ENCODE data around the gene RNF41.
A peak's percentile ranks its signal among the peaks of the same experiment; 100 is the strongest.
"Not testable (repeated sequence)": the region's sequence is repeated elsewhere in the genome, so short reads cannot be mapped to it uniquely, and the experiment has no call there.

Gene RNF41

DNA sequence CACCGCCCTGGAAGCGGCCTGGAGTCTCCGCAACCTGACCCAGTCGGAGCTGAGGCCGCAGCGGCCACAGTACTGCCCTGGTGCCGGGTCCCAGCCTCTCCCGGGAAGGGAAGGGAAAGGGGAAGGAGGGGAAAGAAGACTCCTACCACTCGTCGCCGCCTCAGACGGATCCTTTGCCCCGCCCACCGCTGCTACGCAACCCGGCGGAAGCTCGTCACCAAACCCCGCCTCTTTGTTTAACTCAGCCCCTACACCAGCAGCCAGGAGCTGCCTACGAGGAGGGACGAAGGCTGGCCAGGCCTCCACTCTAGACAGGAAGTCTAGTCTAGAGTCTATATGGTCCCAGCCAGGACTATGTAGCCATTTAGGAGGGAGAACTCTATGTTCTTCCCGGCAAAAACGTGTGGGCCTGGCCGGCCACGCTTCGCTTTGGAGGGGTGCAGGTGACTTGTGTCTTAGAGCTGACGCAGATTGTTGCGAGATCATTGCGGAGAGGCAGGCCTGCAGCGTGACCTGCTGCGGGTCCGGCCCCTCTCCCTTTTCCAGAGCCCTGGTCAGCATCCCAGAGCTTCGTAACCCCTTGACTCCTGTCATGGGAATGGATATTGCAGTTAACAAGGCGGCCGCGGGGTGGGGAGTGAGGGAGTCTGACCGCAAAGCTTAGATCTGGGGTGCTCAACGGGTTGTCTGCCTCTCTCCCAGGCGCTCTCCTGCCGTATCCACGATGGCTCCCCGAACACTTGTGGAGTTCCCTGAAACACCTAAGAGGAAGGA, at the start of gene RNF41:
Gene RNF41 (minus strand): TSS at position 166 of the 774 bp plus-strand sequence. CDS start 7,875 bp downstream, outside the sequence.
- DNase-seq: peak; percentile 72

DNA sequence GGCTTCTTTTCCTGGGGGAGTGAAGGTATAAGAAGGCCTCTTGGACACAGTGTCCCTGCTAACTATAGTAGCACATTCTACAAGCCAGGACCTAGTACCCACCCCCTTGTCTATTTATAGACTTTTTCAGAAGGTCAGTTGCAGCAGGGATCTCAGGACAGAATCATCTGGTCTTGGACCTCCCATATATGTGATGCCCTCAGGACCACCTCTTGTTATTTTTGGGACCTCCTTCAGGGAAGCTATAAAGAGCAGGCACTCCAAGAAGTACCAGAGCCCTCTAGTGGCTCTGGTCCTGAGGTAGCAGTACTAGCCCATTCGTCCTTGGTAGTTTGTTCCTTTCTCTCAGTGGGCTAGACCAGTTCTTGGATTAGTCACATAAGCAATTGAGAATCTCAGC, 49.3 kb upstream of the RNF41 start:
- DNase-seq: no peak

DNA sequence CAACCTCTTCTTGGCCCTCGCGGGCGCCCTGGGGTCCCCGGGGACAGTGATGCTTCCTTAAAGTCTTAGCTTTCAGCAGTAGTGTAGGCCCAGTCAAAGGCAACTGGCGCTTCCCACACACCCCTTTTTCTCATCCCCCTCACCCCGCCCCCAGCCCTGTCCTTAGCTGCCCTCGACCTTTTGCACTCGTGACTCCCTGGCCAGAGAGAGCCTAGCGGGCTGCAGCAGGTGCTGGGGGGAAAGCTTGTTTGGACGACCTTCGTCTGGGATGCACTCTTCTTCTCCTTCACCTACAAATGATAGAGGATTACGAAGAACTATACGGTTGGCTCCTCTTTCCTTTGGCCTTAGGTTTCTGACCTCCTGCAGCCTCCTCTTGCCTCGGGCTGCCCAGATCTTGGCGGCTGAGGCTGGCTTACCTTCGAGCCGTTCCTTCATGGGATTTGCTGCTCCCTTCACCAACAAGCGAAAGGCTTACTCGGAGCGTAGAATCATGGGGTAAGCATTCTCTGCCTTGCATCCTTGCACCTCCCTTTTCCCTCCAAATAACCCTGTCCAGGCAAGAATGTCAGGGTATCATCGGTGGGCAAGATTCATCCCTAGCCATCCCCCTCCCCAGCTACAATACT, 45.8 kb upstream of the RNF41 start:
- DNase-seq: no peak

DNA sequence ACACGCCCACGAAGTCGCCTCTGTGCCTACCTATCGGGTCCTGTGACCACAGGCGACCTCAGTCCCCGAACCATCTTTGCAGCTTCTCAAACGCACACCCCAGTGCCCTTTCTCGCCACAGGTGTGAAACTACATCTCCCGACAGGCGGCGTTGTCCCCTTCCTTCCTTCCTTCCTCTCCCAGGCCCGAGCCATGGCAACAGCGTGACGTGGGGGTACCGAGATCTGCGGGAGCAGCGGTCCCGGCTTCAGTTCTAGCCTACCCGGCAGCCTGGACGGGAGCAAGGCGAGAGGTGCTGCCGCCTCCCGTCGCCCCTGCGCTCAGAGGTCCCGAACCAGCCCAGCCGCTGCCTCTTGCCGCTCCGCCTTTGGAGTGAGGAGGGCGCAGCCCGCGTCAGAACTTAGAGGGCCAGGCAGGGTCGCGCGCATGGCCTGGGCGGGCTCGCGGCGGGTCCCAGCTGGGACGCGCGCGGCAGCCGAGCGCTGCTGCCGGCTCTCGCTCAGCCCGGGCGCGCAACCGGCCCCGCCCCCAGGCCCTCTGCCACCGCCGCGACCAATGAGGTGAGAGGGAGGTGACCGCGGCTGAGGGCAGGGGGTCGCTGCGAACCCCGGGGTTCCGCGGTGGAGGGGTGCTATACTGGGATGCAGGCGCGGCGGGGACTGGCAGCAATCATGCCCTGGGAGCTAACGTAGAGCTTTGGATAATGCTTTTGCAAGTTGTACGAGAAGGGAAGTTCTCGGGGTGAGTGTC, 45.1 kb upstream of the RNF41 start, which contains the start of gene COQ10A:
Gene COQ10A (plus strand): TSS at position 250 of the 750 bp plus-strand sequence. CDS start 177 bp downstream, at position 427.
- peak; percentile 44 for DNase-seq

DNA sequence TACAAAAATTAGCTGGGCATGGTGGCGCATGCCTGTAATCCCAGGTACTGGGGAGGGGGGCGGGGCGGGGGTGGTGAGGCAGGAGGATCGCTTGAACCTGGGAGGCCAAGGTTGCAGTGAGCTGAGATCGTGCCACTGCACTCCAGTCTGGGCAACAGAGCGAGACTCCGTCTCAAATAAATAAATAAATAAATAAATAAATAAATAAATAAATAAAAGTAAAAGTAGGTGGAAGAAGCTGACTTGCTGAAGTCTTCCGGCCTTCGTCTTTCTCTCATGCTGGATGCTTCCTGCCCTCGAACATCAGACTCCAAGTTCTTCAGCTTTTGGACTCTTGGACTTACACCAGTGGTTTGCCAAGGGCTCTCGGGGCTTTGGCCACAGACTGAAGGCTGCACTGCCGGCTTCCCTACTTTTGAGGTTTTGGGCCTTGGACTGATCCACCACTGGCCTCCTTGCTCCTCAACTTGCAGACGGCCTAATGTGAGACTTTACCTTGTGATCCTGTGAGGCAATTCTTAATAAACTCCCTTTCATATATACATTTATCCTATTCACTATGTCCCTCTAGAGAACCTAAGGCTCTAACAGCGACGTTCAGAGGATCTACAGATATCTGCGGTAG, 44.5 kb upstream of the RNF41 start:
- not testable (repeated sequence) for DNase-seq

DNA sequence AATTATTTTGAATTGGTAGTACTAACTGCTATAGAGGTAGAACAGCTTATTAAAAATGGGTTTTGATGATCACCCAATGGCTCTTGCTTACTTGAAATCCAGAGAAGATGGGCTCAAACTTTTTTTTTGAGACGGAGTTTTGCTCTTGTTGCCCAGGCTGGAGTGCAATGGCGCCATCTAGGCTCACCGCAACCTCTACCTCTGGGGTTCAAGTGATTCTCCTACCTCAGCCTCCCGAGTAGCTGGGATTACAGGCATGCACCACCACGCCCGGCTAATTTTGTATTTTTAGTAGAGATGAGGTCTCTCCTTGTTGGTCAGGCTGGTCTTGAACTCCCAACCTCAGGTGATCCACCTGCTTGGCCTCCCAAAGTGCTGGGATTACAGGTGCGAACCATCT, 41.2 kb upstream of the RNF41 start:
- DNase-seq: not testable (repeated sequence)

DNA sequence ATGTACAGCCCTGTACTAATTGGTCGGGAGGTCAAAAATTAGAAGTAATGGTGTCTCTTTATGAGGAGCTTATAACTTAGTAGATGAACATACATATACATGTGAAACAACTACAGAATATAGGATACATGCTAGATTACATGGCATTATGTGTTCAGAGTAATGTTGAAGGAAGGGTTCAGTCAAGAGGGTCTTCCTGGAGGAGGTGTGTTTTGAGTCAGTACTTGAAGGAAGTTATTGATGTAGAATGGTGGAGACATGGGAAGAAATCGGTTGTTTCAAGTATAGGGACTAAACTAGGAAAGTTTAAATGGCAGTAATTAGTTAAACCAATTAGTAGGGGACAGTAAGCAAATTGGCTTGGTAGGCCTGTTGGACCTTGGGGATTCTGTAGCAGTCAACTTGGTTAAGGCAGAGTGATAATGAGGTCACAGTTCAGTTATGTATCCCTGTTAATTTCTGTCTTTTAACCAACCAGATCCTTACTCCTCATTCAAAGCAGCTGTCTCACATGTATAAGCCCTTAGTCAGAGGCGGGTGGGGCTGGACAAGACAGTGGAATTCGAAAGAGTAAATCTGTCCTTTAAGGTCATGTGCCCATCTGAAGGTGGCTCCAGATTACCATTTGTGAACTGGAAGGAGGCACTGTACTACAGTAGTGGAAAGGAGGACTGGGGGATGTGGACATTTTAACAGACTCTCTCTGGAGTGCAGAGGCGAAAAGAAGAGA, 39.9 kb upstream of the RNF41 start:
- DNase-seq: no peak

DNA sequence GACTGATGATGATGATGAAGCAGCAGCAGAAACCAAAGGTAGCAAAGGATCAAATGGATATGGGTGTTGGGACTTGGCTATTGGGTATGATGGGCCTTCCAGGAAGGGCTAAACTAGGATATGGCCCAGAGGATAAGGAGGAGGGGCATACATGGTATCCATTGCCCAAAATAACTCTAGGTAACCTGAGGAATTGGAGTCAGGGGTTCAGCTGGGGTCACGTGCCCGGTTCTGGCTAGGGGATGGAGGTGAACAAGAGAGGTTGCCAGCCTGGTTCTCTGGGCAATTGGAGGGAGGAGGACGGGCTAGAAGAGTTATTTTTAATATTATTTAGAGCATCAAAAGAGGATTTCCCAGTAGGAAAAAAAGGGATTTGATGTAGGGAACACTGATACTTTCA, 39.2 kb upstream of the RNF41 start:
- no peak for DNase-seq

DNA sequence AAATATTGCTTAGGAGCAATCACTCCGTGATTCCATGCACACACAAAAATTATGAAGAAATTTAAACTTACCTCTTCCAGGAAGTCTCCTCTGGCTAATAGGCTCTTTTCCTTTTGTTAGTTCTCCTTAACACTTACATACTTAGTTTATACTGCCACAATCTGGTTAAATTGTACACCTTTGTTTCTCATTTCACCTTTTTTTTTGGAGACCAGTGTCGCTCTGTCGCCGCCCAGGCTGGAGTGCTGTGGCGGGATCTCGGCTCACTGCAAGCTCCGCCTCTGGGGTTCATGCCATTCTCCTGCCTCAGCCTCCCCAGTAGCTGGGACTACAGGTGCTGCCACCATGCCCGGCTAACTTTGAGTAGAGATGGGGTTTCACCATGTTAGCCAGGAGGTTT, 38.7 kb upstream of the RNF41 start:
- DNase-seq: no peak

DNA sequence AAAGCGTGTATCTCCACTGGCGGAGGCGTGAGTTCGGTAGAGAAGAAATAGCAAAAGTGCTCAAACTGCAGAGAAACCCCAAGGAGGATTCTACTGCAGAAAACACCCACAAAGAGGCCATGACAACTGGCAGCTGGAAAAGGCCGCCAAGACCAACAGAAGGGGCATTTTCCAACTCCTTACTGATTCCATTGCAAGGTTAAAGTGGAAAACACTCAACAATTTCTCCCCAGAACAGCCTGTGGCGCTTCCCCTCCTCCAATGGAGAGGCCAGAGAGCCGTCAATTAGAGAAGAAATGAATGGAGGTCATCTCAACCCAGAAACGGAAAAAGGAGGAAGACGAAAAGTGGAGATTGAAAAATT, 37.1 kb upstream of the RNF41 start:
- DNase-seq: no peak

DNA sequence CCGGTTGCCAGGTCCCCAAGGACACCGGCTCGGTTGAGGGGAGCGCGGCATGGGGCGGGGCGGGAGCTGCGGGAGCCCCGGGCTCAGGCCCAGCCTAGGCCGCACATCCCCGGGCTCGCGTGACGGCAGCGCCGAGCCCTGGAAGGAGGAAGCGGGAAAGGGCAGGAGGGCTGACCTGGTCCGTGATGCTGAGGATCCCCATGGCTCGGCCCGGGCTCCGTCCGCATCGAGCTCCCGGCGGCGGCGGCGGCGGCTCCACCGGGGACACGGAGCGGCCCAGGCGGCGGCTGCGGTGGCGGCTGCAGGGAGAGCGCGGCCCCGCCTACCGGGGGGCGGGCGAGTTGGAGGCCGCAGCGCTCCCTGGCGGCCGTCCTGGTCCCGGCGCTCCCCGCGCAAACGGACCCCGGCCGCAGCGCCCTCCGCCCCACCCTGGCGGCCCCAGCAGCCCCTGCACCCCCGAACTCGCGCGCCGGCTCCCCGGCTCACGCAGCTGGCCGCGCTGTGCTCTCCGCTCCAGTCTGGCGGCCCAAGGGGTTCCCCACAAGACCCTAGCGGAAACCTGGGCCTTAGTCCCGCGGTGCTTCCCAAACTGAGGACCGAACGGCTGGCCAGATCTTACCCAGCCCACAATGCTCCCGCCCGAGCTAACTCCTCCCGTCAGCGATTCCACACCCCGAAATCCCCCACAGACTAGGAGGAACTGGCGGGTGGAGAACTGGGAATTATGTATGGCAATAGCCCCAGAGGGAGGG, 36.5 kb upstream of the RNF41 start, which contains the start of gene ANKRD52:
Gene ANKRD52 (minus strand): TSS at position 317 of the 752 bp plus-strand sequence. CDS start 115 bp downstream, at position 202.
- DNase-seq: peak; percentile 41

DNA sequence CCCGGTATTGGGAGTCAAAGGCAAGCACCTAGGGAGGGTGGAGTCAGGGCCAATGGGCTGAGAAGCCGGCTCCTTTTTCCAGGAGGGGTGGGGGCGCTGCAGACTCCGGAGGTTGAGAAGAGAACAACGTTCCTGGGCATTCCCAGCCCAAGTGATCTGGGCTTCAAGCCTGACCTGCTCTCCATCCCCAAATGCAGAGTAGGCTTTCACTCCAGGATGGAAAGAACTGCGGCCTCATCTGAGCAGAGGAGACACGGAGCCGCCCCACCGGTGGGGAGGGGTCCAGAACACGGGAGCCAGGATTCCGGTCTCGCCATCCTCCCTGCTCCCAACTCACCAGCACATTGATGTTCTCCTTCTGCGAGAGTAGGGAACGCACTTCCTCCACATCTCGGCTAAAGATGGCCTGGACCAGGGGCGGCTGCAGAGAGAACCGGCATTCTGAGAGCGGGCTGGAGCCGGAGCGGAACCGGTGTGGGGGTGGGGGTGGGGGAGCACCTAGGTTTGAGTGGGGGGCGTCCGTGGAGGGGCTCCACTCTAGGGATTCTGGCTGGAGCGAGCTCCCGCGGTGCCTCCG, 35.9 kb upstream of the RNF41 start:
- DNase-seq: no peak

DNA sequence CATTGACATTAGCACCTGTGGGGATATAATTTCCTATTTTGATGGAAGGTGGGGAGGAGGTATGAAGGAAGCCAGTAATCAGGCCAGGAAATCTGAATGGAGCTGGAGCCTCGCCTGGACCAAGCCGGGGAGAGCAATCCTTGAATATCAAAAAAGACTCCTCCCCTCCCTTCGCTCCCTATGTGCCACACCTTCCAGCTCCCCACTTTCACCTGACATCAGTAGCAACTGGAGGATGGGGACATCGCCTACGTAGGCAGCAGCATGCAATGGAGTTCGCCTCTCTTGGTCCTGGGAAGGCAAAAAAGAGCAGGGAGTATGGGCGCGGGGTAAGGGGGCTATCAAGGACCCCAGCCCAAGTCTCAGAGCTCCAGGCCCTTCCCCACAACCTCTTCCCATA, 35.3 kb upstream of the RNF41 start:
- DNase-seq: no peak

DNA sequence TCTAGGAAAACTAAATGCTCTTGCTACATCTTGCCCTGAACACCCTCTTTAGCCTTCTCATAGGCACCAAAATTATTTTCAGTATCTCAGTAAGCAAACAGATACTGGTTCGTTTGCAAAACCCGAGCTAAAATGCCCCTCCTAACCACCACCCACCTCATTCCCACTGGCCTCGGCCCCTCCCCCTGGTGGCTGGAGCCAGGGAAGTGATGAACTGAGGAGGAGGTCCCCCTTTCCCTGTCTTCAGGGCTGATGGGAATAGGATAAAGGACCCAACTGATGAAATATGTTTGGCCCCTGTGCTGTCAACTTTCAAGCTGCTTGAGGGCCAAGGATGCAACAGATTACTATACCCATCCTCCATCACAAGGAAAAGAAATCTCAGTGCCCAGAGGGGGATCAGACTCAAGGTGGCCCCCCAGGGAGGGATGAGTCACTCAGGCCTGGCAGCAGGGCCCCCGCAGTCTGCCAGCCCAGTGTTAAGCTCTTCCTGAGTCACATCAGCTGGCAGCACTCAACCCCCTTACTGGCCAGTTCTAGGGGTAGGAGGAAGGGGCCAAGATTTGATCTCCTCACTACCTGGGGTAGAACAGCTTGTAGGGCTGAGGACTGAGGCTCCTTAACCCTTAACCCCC, 34.7 kb upstream of the RNF41 start:
- DNase-seq: no peak

DNA sequence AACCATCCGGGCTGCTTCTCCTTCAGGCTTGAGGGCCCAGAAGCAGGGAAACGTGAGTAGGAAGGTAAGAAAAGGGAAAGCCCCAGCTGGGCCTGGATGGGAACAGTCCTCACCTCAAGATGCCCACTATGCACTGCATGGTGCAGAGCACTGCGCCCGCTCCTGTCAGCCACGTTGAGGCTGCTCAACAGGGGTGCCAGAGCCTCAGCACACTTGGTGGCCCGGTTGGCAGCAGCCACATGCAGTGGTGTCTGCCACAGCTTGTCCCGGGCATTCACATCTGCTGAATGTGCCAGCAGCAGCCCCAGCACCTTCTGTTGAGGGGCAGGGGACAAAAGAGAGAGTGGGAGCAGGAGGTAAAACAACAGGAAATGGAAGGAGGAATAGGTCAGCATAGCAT, 33.9 kb upstream of the RNF41 start:
- no peak for DNase-seq

DNA sequence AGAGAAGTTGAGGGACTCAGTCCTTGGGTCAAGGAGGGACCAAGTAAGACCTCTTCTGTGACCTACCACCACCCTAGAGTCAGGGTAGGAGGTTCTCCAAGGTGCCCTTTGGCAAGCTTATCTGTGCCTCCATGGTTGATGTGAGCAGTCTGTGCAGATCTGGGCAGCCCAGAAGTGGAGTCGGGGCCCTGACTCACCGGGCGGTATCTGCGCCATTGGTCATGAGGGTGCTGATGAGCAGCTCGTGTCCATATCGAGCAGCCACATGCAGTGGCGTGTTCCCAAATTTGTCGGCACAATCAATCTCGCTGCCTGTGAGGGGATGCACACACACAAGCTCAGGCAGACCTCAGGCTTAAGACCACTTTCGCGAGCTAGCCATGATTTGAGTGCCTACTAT, 31.4 kb upstream of the RNF41 start:
- DNase-seq: no peak

DNA sequence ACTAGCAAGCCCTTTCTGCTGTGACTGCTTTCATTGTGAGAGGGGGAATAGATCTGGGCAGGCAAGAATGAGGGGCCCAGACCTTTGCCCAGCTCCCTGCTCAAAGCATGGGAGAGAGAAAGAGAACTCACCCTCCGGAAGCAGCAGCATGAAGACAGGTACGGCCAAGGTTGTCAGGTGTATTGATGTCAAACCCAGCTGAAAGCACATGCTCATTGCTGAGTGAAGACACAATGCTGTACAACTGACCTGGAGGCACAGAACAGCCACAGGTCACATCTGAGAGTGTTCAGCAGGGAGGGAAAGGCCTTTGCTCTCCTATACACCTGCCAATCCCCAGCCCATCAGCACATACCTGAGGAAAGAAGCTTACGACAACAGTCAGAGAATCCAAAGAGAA, 30.9 kb upstream of the RNF41 start:
- no peak for DNase-seq

DNA sequence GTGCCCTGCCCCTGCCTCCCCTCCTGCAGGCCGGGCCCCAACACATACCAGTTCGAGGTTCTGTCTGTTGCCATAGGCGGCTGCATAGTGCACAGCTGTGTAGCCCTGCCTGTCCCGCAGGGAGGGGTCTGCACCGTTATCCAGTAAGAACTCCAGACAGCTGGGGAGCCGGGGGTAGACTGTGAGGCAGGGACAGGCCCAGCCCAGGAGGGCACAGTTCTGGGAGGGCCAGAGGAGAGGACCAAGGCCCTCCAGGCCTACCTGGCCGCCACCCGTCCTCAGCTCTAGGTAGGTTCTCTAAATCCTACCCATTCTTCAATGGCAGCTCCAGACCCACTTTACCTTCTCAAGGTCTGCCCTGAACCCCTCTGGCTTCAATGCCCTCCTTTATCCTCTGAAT, 27.0 kb upstream of the RNF41 start:
- no peak for DNase-seq

DNA sequence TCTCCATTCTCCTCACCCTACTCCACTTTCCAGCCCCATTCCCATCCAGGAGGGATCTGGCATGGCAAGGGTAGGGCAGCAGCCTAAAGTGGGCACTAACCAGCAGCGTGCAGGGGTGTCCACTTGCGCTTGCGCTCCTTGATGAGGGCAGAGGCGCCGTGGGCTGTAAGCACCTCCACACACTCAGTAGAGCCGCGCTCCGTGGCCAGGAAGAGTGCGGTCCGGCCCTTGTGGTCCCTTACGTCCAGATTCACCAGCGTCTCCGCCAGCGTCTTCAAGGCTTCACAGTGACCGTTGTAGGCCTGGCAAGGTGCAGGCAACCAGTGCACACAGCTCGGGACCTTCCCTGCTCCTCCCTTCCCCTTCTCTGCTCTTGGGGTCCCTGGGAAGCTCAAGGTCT, 26.2 kb upstream of the RNF41 start:
- no peak for DNase-seq

DNA sequence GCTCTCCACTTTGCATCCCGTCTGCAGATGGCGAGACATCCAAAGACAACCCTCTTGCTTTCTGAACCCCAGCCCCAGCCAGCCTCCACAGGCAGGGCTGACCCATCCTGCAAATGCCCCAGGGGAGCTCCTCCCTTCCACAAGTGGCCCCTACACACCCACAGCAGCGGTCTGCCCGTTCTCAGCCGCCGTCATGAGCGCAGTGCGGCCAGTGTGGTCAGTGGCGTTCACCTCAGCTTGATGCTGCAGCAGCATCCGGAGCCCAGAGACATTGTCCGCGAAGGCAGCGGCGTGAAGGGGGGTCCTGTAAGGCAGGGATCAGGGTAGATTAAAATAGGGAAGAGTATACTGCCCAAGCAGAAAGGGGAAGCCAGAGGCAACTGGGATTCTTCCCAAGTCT, 22.8 kb upstream of the RNF41 start:
- DNase-seq: no peak

DNA sequence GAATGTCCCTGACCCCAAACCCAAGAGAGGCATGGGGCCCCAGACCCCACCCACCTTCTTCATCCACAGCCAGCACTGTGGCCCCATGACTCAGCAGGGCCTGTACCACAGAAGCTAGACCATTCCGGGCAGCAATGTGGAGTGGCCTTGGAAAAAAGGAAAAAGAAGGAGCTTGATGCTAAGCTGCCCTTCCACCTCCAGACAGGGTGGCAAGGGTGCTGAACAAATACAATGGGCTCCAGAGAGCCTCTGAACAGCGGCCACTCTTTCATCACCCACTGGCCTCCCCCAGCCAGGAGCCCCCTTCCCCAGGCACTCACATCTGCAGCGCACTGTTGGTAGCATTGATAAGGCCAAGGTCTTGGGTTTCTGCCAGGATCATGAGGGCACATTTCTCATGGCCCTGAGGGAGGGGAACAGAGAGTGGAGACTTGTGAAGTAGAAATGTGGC, 22.0 kb upstream of the RNF41 start:
- no peak for DNase-seq
